Thyroid gland (tissue), 4 donors: ENCODE results near the gene ST6GALNAC3. TPM values are rescaled to one million over a fixed set of nuclear protein-coding genes. Genes with fewer than 3 reads are reported as not detected.

ENCODE experiments used
- DNase-seq, 2 donors: peaks; one replicate each; pipeline ENCODE4 v3.0.0-alpha.2; 2019
- H3K27ac ChIP-seq, 3 donors: fragments of 200-600 bp; sonication (generic); 1 replicate in 2 of 3; 2 replicates in 1 of 3; pipeline ENCODE4 v1.5.1; 2016 to 2019; ENCODE audit warnings: mild to moderate bottlenecking in 1 of 3, moderate library complexity in 1 of 3
- H3K27me3 ChIP-seq: fragments of 200-600 bp; sonication (generic); one replicate; pipeline ENCODE4 v1.5.1; 2019
- H3K36me3 ChIP-seq, 2 donors: fragments of 200-600 bp; sonication (generic); one replicate each; pipeline ENCODE4 v1.5.1; 2016 to 2019
- H3K4me1 ChIP-seq, 2 donors: fragments of 200-600 bp; sonication (generic); one replicate each; pipeline ENCODE4 v1.5.1; 2017 to 2019
- H3K4me3 ChIP-seq, 3 donors: fragments of 200-600 bp; sonication (generic); replicated peaks in 1 of 3; 1 replicate in 2 of 3; 2 replicates in 1 of 3; pipeline ENCODE4 v1.5.1; 2016; ENCODE audit warnings: mild to moderate bottlenecking in 1 of 3
- H3K9me3 ChIP-seq: fragments of 200-600 bp; sonication (generic); one replicate; pipeline ENCODE4 v1.5.1; 2017
- POLR2A ChIP-seq, 2 donors: fragments of 450-650 bp; IDR thresholded peaks; one replicate each; pipeline ENCODE4 v1.6.1; 2017; ENCODE audit warnings: antibody characterized with exemption in 2 of 2, mild to moderate bottlenecking in 2 of 2, moderate library complexity in 1 of 2
- WGBS, 2 donors: methylation state at CpG; one replicate each; pipeline ENCODE4 v1.1.5; 2017; 5-methylcytosine and 5-hydroxymethylcytosine counted together
- intact Hi-C: fragments of 100-400 bp; cut with DNase I; formaldehyde crosslinking; loops from one replicate; pipeline ENCODE4 v1.15.1; 2023
- total RNA-seq, 4 donors: library from RNA; depleted of rRNA; stranded (reverse); fragments of >200 nt; gene quantifications; one replicate each; pipeline ENCODE4 v1.2.3, GENCODE V29; 2016
- TF ChIP-seq, protein P1 (sequence below), 6 experiments: fragments of 200-600 bp in 3 of 6; fragments of 450-650 bp in 3 of 6; sonication (generic) in 3 of 6; IDR thresholded peaks; one replicate each; pipeline ENCODE4 v1.5.1; 2016 to 2019; ENCODE audit warnings: antibody characterized with exemption in 6 of 6, mild to moderate bottlenecking in 2 of 6, inconsistent platforms in 1 of 6, moderate library complexity in 1 of 6

ST6GALNAC3 gene
- total RNA-seq, 4 donors from 2014 or later, result 17.4 to 35.6 (median 31.6) TPM

DNA sequence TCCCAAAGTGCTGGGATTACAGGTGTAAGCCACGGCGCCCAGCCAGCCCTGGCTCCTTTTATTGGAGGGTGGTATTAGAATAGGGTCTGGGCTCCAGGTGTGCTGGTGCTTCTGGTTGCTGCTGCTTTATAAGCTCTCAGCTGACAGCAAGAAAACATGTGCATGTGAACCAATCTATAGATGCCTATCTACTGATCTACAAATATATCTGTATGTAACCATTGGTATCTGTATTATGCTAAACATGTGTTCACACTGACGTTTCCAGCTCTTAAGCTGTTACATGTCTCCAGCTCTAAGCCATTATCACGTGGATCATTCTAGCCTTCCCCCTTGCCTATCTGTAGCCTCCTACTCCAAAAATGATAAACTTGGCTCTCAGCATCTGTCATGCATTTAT, 82.4 kb downstream of the ST6GALNAC3 start:
- no peak for TF ChIP-seq POLR2A (IDR thresholded peaks at IDR 0.05)
- TF ChIP-seq, protein P1, sequence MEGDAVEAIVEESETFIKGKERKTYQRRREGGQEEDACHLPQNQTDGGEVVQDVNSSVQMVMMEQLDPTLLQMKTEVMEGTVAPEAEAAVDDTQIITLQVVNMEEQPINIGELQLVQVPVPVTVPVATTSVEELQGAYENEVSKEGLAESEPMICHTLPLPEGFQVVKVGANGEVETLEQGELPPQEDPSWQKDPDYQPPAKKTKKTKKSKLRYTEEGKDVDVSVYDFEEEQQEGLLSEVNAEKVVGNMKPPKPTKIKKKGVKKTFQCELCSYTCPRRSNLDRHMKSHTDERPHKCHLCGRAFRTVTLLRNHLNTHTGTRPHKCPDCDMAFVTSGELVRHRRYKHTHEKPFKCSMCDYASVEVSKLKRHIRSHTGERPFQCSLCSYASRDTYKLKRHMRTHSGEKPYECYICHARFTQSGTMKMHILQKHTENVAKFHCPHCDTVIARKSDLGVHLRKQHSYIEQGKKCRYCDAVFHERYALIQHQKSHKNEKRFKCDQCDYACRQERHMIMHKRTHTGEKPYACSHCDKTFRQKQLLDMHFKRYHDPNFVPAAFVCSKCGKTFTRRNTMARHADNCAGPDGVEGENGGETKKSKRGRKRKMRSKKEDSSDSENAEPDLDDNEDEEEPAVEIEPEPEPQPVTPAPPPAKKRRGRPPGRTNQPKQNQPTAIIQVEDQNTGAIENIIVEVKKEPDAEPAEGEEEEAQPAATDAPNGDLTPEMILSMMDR (IDR thresholded peaks at IDR 0.05), result no peak
- no peak for DNase-seq
- no peak overlapping the region for H3K27ac ChIP-seq
- H3K4me1 ChIP-seq, result peaks cover 0 to 3% of the 10 kb centered on the region in 2 donors
- intact Hi-C loops, result no loop called here
- H3K36me3 ChIP-seq, result no peaks in the 10 kb centered on the region
- H3K9me3 ChIP-seq, result no peaks in the 10 kb centered on the region
- WGBS, 2 donors, result 93 to 94% methylated on average over 4 of the region's 4 CpGs
- no peaks in the 10 kb centered on the region for H3K27me3 ChIP-seq
- H3K4me3 ChIP-seq, result no peak overlapping the region

- peaks cover 0 to 12% of the 10 kb centered on the region in 2 donors for H3K4me1 ChIP-seq
- TF ChIP-seq POLR2A (IDR thresholded peaks at IDR 0.05), result no peak
- TF ChIP-seq, protein P1 (IDR thresholded peaks at IDR 0.05), result no peak
- 91 to 93% methylated on average over 4 of the region's 4 CpGs for WGBS, 2 donors
- H3K9me3 ChIP-seq, result no peaks in the 10 kb centered on the region
- DNase-seq, result no peak
- no peaks in the 10 kb centered on the region for H3K36me3 ChIP-seq
- no peak overlapping the region for H3K27ac ChIP-seq
- no peaks in the 10 kb centered on the region for H3K27me3 ChIP-seq
- H3K4me3 ChIP-seq, result no peak overlapping the region
- intact Hi-C loops, result no loop called here
Measured at GRCh38 chr1:76158126-76158525, 83.6 kb downstream of the ST6GALNAC3 start.

DNA sequence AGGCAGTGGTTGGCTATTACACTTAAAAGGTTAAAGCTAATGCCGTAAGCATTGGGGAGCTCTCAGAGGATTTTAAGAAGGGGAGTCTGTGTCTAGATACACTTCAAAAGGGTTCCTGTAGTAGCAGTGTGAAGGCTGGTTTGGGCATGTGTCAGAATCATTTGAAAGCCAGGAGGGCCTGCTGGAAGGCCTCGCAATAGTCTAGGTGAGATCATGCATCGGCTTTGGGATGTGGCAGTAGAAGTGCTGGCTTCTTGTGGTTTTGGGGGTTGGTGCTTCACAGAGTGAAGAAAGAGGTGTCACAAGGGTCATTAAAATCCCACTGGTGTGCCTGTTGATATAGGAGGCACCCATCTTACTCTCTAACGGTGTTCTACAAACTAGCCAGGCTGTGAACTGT, 85.7 kb downstream of the ST6GALNAC3 start:
- WGBS, 2 donors, result 88 to 92% methylated on average over 4 of the region's 4 CpGs
- no peak overlapping the region for H3K27ac ChIP-seq
- intact Hi-C loops, result no loop called here

GRCh38 chr1:76161451-76161850, 86.9 kb downstream of the ST6GALNAC3 start:
- H3K36me3 ChIP-seq, result no peaks in the 10 kb centered on the region
- no peaks in the 10 kb centered on the region for H3K9me3 ChIP-seq
- no peak for DNase-seq
- intact Hi-C loops, result no loop called here
- peaks cover 9 to 17% of the 10 kb centered on the region in 2 donors for H3K4me1 ChIP-seq
- 82 to 85% methylated on average over 2 of the region's 2 CpGs for WGBS, 2 donors
- H3K27me3 ChIP-seq, result no peaks in the 10 kb centered on the region
- TF ChIP-seq, protein P1 (IDR thresholded peaks at IDR 0.05), result no peak
- no peak for TF ChIP-seq POLR2A (IDR thresholded peaks at IDR 0.05)
- no peak overlapping the region for H3K4me3 ChIP-seq
- no peak overlapping the region for H3K27ac ChIP-seq

More for the DNA sequence above, 85.7 kb downstream of the ST6GALNAC3 start:
- H3K36me3 ChIP-seq, result no peaks in the 10 kb centered on the region
- TF ChIP-seq, protein P1 (IDR thresholded peaks at IDR 0.05), result no peak
- TF ChIP-seq POLR2A (IDR thresholded peaks at IDR 0.05), result no peak
- no peaks in the 10 kb centered on the region for H3K27me3 ChIP-seq
- no peak overlapping the region for H3K4me3 ChIP-seq
- no peak for DNase-seq
- peaks cover 9 to 17% of the 10 kb centered on the region in 2 donors for H3K4me1 ChIP-seq
- H3K9me3 ChIP-seq, result no peaks in the 10 kb centered on the region

GRCh38 chr1:76162254-76162653, 87.7 kb downstream of the ST6GALNAC3 start:
- 88 to 93% methylated on average over 5 of the region's 5 CpGs for WGBS, 2 donors
- peaks cover 9 to 17% of the 10 kb centered on the region in 2 donors for H3K4me1 ChIP-seq
- H3K9me3 ChIP-seq, result no peaks in the 10 kb centered on the region
- DNase-seq, result no peak
- H3K36me3 ChIP-seq, result no peaks in the 10 kb centered on the region
- no peak overlapping the region for H3K4me3 ChIP-seq
- intact Hi-C loops, result no loop called here
- H3K27me3 ChIP-seq, result no peaks in the 10 kb centered on the region
- TF ChIP-seq POLR2A (IDR thresholded peaks at IDR 0.05), result no peak
- TF ChIP-seq, protein P1 (IDR thresholded peaks at IDR 0.05), result no peak
- no peak overlapping the region for H3K27ac ChIP-seq
